ENCODE results near the gene WDR5.

Gene WDR5

DNA sequence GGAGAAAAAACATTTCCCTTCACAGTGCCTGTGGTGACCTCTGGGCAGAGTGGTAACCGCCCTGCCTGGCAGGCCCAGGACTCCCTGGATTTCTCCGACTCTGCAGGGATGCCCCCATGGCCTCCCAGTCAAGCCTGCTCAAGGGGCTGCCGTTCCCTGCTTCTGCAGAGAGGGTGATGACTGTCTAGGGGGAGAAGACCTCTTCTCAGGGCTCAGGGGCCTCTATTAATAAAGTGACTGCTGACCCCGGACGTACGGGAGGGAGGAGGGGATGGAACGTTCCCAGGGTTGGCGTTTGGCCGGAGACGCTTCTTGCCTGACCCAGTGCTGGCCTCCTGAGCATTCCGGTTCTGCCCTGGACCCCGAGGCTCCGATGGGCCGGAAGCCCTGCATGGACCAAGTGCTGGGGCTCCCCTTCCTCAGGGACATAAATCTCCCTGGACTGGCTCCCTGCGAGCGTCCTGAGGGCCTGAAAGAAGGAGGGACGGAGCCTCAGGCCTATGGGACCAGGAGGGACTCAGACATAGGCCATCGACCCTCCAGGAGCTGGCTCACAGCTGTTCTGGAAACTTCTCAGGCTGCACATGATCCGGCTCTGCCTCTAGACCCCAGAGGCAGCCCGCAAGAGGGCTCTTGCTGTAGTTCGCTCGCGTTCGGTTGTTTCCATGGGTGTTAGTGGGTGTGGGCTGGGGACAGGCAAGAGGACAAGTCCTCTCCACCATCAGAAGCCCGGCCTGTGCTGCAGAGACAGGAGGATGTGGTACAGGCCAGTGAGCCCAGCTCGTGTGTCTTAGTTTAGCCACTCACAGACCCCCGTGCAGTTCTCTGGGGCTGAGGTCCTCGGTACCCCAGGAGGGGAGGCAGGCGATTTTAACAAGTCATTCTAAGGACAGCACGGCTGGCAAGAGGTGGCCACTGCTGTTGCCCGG lies 36.6 kb downstream of the WDR5 start:
- FAIRE-seq (no peak), DNase-seq (ENCODE audit: insufficient read length, low spot score) (no peak)

DNA sequence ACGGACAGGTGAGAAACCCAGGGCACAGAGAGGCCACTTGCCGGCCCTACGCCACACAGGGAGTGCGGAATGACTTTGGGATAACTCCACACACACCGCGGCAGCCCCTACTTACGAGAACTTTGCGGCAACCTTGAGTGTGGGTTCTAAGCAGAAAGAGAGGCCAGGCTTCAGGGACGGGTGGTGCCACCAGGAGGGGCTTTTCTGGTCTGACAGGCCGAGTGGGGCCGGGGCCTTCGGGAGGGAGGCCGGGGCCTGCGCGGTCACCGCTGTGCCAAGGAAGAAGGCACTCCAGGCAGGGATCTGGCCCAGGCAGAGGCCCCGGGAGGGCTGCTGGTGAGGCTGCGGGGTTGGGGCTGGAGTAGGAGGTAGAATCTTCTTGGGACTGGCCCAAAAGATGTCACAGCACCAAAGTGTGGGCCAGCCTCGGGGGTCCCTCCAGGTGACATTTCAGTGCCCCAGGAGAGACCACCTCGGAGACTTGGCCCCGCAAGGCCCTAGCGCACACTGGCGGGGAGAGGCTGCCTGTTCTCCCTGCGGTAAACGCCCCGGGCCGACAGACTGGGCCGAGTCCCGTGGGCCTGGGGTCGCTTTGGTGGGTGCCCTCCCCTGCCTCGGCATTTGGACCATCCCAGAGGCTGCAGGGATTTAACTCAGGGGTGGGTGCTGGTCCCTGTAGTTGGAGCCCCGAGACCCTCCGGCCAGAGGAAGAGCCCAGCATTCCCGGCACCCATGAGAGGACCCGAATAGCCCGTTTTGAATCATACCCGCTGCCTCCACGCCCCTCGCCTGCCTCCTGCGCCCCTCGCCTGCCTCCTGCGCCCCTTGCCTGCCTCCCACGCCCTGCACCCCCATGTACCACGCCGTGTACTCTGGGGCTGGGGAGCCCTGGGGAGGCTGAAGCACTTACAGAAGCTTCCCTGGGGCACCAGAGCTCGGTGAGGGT lies 37.5 kb downstream of the WDR5 start:
- no peak for FAIRE-seq
- no peak for DNase-seq (ENCODE audit: insufficient read length, low spot score)

DNA sequence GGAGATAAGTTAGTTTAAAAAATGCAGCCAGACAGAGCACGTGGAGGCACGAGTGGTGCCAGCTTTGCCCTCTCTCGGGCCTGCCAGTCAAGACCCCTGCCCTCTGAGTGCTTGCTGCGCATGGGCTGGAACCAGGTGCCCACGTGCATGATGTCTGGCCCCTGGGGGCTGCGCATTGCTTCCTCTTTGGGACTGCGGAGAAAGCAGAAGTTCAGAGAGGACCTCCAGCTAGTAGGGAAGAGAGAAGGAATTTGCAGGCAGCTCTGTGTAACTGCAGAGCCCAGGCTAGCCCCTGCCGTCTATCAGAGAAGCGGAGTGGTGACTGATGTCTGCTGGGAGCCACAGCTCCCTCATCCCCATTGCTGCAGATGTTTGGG lies 38.2 kb downstream of the WDR5 start:
- FAIRE-seq (no peak), DNase-seq (ENCODE audit: insufficient read length, low spot score) (no peak)

DNA sequence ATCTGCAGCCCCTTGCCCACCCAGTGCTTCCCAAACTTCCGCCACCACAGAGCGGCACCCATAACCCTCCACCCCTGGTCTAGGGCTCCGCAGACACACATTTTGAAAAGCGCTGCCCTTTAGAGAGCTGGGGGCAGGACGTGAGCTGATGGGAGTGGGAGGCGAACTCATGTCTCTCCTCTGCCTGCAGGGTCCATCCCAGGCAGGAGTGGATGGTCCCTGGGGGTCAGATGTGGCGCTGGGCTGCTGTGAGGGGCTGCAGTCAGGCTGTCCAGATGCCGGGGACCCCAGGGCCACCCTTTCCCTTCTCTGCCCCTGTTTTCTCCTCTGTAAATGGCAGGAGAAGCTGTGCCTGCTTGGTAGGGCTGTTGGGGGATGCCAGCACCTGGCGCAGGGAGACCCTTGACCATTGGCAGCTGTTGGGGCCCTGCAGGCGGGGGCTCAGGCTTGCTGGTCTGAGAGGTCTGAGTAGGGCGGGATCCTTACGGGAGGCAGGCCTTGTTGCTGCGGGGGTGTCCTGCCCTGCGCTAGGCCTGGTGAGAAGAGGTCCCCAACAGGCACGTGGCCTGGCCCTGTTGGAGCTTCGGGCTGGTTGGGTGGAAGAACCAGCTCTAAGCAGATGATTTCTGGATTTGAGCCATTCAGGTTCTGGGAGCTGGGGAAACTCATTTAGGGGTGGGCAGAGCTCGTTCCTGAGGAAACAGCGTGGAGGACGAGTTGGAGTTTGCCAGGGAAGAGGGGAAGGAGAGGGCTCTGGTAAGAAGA lies 38.8 kb downstream of the WDR5 start:
- FAIRE-seq: no peak

DNA sequence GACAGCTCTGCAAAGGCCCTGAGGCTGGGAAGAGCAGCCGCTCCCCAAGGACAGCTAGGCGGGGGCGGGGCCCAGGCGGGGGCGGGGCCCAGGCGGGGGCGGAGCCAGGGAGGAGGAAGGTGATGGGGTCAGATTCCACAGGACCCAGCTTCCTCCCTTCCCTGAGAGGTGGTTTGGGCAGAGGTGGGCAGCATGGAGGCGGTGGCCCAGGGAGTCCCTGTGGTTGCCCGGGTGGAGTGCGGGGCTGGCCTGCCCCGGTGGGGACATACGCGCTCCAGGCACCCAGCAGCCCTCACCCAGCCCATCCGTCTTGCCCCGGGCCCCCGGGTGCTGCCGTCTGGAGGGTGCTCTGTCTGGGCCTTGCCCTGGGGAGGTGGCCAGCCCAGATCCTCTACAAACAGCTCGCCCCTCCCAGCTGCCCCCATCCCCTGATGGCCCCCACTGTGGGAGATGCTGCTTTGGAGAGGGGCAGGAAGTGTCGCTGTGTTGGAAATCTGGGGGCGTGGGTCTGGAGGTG lies 39.5 kb downstream of the WDR5 start:
- DNase-seq (ENCODE audit: insufficient read length, low spot score): no peak
- FAIRE-seq: no peak

More for the DNA sequence above, 38.8 kb downstream of the WDR5 start:
- DNase-seq (ENCODE audit: insufficient read length, low spot score): no peak

DNA sequence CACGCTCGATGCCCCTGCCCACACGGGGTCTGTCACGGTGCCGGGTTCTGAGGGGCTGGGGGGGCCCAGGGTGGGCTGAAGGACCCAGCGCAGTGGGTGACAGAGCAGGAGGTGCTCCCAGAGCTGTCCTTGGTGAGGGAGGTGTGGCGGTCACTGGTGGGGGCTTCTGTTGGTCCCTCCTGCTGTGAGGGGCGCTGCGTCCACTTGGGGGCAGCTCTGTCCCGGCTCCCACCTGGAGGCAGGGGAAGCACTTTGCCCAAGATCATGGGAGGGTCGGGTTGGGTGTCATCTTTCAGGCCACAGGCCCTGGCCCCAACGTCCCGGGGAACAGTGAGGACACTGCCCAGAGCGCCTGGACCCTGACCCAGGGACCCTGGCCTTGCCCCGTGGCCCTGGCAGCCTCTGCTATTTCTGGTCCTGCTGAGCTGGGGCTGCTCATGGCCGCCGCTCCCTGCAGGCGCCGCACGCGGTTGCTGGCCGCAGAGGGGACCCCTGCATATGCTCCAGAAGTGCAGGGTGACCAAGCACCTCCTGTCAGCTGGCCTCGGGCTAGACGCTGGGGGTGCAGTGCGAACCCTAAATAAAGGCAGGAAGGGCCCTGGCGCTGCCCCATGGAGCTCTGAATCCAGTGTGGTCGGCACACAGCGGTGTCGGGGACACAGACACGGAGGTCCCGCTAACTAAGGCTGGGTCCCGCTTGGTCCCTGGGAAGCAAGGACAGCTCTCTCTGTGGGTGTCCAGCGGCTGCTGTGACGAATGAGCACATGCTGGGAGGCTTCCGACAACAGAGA lies 40.1 kb downstream of the WDR5 start:
- FAIRE-seq: no peak
- DNase-seq (ENCODE audit: insufficient read length, low spot score): no peak

DNA sequence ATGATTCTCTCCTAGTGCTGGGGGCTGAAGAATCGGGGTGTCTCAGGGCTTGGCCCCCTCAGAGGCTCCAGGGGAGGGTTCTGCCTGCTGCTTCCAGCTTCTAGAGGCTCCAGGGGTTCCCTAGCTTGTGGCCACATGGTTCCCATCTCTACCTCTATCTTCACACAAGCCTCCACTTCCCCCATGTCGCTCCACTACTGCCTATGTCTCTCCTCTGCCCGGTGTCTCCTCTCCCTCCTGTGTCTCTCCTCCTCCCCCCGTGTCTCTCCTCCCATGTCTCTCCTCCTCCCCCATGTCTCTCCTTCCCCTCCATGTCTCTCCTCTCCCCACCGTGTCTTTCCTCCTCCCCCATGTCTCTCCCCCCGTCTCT lies 40.7 kb downstream of the WDR5 start:
- no peak for FAIRE-seq
- no peak for DNase-seq (ENCODE audit: insufficient read length, low spot score)

DNA sequence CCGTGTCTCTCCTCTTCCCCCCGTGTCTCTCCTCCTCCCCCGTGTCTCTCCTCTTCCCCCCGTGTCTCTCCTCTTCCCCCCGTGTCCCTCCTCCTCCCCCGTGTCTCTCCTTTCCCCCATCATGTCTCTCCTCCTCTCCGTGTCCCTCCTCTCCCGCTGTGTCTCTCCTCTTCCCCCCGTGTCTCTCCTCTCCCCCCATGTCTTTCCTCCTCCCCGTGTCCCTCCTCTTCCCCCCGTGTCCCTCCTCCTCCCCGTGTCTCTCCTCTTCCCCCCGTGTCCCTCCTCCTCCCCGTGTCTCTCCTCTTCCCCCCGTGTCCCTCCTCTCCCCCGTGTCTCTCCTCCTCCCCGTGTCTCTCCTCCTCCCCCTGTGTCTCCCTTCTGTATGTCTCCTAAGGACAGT lies 41.3 kb downstream of the WDR5 start:
- no peak for FAIRE-seq
- DNase-seq (ENCODE audit: insufficient read length, low spot score): no peak

DNA sequence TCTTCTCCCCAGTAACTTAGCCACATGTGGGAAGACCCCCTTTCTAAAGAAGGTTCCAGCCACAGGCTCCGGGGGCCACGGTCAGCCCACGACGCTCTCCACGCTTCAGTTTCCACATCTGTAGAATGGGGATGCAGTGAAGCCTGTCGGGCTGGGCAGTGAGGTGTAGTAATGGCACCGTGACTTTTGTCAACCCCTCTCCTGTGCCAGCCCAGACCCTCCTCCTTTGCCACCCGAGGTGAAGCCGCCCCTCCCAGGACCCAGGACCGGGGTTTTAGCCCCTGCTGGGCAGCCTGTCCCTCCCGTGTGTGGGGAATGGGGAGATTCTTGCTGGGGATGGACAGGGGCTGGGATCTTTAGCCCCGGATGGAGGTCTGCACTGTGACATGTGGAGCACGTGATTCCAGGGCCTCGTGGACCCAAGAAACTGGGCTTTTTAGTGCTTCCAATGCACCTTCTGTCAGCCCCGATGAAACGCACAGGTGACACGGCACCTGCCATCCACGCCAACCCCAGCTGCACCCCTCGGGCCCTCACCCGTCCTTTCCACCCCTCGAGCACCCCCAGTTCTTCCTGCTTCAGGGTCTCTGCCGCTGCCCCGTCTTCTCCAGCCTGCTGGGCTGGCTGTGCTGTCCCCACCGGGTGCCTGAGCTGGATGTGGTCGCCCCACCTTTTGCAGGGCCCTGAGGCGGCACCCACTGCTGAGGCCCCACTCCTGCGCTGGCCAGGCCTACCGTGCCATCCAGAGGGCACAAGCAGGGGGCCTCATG lies 41.9 kb downstream of the WDR5 start:
- no peak for DNase-seq (ENCODE audit: insufficient read length, low spot score)
- no peak for FAIRE-seq

DNA sequence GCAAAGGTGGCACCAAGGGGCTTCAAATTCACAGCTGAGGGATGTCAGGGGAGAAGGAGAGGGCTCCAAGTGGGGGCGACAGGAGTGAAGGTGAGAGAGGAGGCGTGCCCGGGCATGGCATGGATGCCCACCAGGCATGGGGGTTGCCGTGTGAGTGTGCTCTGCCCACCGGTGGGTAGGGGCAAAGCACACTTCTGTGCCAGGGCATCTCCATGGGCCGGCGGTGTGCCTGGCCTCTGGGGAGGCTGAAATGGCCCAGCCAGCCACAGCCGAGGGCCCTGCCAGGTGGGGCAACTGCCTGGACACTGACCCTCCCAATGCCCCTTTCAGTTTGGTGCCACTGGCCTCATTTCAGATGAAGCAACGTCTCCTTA lies 42.5 kb downstream of the WDR5 start:
- DNase-seq (ENCODE audit: insufficient read length, low spot score) (no peak), FAIRE-seq (no peak)

DNA sequence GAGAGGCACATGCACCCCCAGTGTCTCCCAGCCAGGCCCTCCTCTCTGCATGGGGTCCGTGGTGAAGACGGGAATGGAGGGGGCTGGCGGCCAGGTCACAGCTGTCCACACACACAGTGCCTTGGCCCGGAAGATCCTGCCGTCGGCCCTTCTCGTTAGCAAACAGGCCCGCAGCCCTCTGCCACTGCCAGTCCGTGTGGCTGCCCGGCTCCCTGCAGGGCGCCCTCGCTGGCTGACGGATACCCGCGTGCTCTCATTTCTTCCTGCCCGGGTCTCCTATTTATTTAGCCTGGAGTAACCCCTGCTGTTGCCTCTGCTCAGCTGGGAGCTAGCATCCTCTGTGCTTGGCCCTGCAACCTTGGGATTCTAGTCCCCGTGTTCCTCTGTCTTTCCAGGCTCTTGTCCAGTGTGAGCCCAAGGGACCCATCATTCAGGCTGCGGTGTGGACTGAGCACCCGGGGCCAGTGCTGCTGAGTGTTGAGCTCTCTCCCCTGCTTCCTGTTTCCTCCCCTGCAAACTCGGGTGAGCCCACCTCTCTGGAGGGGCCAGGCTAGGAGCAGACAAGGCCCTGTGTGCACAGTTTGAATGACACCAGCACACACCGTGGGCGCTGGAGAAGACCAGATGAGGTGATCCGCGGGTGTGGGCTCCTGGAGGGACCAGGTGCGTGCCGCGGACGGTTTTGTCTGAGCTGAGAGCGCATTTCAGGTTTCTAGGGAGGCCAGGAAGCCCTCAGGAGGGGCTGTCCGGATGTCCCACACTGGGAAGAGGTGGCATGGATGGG lies 43.1 kb downstream of the WDR5 start:
- FAIRE-seq (no peak), DNase-seq (ENCODE audit: insufficient read length, low spot score) (no peak)

DNA sequence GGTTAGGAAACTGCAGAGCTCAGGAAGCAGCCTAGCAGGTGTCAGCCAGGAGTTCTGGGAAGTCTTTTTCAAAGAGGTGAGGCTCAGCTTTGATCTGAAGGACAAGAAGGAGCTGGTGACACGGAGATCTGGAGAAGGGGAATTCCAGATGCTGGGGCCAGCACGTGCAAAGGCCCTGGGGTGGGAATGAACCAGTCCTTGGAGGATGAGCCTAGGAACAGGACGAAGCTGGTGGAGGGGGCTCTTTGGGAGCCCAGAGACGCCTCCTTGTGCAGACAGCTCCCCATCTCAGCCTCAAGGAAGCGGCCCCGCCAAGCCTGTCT lies 43.7 kb downstream of the WDR5 start:
- FAIRE-seq (no peak), DNase-seq (ENCODE audit: insufficient read length, low spot score) (no peak)

DNA sequence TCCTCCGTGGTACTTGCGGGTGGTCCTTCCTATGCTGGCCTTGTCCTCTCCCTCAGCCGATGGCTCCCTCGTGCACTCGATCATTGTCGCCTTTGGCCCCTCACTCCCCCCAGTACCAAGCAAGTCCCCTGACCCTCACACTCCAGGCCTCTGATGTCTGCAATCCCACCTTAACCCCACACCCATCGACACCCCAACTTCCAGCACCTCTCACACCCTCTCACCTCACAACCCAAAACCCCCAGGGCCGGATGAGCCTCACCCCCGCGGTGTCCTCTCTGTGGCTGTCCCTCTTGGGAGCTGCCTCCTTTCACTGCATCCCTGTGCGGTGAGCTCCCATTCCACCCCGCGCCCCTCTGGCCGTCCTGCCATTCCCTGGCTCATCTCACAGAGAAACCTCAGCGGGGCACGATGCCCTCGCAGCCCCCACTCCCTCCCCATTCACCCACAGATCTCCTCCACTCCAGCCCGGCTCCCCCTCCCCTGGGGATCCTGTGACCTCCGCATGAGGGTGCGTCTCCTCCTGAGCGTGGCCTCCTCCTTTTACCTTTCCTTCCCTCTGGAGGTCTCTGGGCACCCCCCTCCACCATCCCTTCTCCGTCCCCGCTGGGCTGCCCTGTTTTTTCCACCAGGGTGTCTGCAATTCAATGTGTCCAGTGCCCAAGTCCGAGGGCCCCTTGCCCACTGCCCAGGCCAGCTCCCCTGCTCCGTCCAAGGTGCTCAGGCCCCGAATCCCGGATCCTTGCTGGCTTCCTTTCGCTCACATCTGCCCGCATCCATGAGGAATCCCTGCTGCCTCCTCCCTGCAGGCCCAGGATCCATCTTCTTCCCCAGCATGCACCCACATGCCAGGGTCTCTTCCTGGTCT lies 44.3 kb downstream of the WDR5 start:
- FAIRE-seq: no peak
- no peak for DNase-seq (ENCODE audit: insufficient read length, low spot score)

DNA sequence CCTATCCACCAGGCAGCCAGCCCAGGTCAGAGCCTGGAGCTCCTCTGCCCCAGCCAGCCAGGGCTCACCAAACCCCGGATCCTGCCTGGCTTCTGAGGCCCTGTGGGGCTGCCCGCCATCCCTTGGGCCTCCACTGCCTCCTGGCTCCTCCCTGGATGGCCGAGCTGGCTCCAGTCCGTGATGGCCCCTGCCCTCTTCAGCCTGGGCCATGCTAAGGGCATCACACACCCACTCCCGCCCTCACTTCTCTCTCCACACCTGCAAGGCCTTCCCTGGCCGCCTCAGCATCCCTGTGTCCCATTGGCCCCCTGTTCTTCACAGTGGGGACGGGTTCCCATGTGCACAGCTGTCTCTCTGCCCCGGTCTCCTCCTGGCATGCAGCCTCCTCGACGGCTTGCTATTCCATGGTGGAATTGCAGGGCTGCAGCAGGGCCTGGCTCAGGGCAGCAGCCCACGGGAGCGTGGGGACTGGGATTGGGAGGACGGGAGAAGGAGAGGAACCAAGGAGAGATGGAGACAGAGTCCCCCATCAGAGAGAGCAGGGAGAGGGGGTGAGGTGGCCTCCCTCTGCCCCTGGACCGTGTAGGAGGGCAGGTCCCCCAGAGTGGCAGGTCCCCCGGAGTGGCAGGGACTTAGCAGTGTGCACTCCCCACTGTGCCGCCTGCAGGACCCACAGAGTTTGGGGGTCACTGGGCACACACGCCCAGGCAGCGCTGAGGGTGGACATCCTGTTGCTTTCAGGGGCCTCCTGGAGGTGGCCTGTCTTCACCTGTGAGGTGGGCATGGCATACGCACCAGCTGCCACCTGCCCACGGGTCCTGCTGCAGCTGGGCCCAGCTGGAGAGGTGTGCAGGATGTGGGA lies 45.1 kb downstream of the WDR5 start:
- FAIRE-seq: no peak
- DNase-seq (ENCODE audit: insufficient read length, low spot score): no peak

DNA sequence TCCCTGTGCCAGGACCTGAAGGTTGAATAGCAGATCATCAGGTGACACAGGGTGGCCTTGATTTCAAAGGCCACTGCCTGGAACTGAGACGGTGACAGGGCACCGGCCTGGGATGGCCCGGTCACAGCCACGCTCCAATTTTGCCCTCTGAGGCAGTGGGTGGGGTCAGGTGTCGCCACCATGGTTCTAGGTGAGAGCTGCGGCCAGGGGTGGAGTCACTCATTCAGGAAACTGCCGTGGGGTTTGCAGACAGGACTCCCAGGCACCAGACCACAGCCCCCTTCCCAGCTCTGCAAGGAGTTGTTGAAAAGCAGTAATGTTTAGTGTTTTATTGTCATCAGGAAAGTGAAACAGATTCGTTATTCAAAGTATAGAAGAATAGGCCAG lies 45.8 kb downstream of the WDR5 start:
- no peak for DNase-seq (ENCODE audit: insufficient read length, low spot score)

DNA sequence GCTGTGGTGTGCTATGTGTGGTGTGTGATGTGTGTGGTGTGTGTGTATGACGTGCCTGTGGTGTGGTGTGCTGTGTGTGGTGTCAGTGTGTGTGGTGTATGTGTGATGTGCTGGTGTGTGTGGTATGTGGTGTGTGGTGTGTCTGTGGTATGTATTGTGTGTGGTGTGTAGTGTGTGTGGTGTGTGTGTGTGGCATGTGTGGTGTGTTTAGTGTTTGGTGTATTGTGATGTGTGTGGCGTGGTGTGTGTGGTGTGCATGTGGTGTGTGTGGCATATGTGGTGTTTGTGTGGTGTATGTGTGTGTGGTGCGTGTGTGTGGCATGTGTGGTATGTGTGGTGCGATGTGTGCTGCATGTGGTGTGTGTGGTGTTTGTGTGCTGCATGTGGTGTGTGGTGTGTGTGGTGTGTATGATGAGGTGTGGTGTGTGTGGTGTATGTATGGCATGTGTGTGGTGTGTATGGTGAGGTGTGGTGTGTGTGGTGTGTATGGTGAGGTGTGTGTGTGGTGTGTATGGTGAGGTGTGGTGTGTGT lies 46.7 kb downstream of the WDR5 start:
- DNase-seq (ENCODE audit: insufficient read length, low spot score) (no peak), FAIRE-seq (no peak)

More for the DNA sequence above, 45.8 kb downstream of the WDR5 start:
- no peak for FAIRE-seq
